GM10248 (cell line): ENCODE data around the gene DLG2.
"Not testable (repeated sequence)": the region's sequence is repeated elsewhere in the genome, so short reads cannot be mapped to it uniquely, and the experiment has no call there.

Experiments used
- CTCF ChIA-PET: fragments of 300-600 bp; sonication (Branson Sonifier 250); formaldehyde crosslinking; extraction: SDS; loops from one replicate; lab custom pipeline; 2021; ENCODE audit warnings: antibody characterized with exemption; lab: Yijun Ruan, JAX
- POLR2A ChIA-PET: fragments of 350-650 bp; sonication (Branson Sonifier 250); formaldehyde crosslinking; extraction: SDS; loops from one replicate; lab custom pipeline; 2020; ENCODE audit warnings: antibody characterized with exemption; lab: Yijun Ruan, JAX
- DNase-seq: peaks from one replicate; pipeline ENCODE4 v3.0.0; 2012; ENCODE audit errors: extremely low spot score
- CTCF ChIP-seq: IDR thresholded peaks from 2 replicates; pipeline ENCODE4 v1.5.1; 2012; ENCODE audit warnings: mild to moderate bottlenecking, low read depth; ENCODE audit errors: extremely low read depth, missing control alignments, control extremely low read depth

DLG2 gene

GRCh38 chr11:85620256-85620655, 6.9 kb downstream of the DLG2 start:
- CTCF ChIA-PET: no interaction called here
- POLR2A ChIA-PET: no interaction called here
- no peak for DNase-seq
- no peak for TF ChIP-seq CTCF

GRCh38 chr11:85619499-85619898, 7.6 kb downstream of the DLG2 start:
- POLR2A ChIA-PET: no interaction called here
- no peak for DNase-seq
- CTCF ChIA-PET: no interaction called here
- no peak for TF ChIP-seq CTCF

- POLR2A ChIA-PET, CTCF ChIA-PET, DNase-seq: not testable (repeated sequence)
Measured at GRCh38 chr11:85611643-85612042, 15.5 kb downstream of the DLG2 start.

- CTCF ChIA-PET, POLR2A ChIA-PET: not testable (repeated sequence)
Measured at GRCh38 chr11:85609286-85609685, 17.9 kb downstream of the DLG2 start.

GRCh38 chr11:85608621-85609020, 18.5 kb downstream of the DLG2 start:
- POLR2A ChIA-PET, CTCF ChIA-PET, DNase-seq: not testable (repeated sequence)

More at GRCh38 chr11:85609286-85609685, 17.9 kb downstream of the DLG2 start:
- not testable (repeated sequence) for DNase-seq

GRCh38 chr11:85606237-85606636, 20.9 kb downstream of the DLG2 start:
- DNase-seq, POLR2A ChIA-PET: not testable (repeated sequence)
- CTCF ChIA-PET: interaction anchor here (1.2 kb wide), 1 partner anchor 9 kb away, joined by 4 read pairs; no protein-coding TSS in a partner anchor

GRCh38 chr11:85603220-85603619, 23.9 kb downstream of the DLG2 start:
- ChIA-PET POLR2A (no interaction called here), CTCF (no interaction called here)
- TF ChIP-seq CTCF: no peak
- no peak for DNase-seq

GRCh38 chr11:85602526-85603213, 24.5 kb downstream of the DLG2 start:
- POLR2A ChIA-PET: no interaction called here
- no peak for TF ChIP-seq CTCF

GRCh38 chr11:85599083-85599482, 28.1 kb downstream of the DLG2 start:
- no peak for DNase-seq
- CTCF ChIA-PET: interaction anchor here (0.7 to 1.9 kb wide), 2 partner anchors 11 to 732 kb away, joined by 3 to 4 read pairs; no protein-coding TSS in a partner anchor
- no peak for TF ChIP-seq CTCF
- POLR2A ChIA-PET: no interaction called here

More at GRCh38 chr11:85602526-85603213, 24.5 kb downstream of the DLG2 start:
- DNase-seq: no peak
- CTCF ChIA-PET: interaction anchor here (1.5 kb wide), 1 partner anchor 11 kb away, joined by 5 read pairs; no protein-coding TSS in a partner anchor
